ENCODE data around the gene RPS2. TPM values are rescaled to one million over a fixed set of nuclear protein-coding genes. Genes with fewer than 3 reads are reported as not detected.
A peak's percentile ranks its signal among the peaks of the same experiment; 100 is the strongest.

Gene RPS2
- total and polyA plus RNA-seq, 2 donors from 2014 or later, result 1,550 to 2,018 TPM

DNA sequence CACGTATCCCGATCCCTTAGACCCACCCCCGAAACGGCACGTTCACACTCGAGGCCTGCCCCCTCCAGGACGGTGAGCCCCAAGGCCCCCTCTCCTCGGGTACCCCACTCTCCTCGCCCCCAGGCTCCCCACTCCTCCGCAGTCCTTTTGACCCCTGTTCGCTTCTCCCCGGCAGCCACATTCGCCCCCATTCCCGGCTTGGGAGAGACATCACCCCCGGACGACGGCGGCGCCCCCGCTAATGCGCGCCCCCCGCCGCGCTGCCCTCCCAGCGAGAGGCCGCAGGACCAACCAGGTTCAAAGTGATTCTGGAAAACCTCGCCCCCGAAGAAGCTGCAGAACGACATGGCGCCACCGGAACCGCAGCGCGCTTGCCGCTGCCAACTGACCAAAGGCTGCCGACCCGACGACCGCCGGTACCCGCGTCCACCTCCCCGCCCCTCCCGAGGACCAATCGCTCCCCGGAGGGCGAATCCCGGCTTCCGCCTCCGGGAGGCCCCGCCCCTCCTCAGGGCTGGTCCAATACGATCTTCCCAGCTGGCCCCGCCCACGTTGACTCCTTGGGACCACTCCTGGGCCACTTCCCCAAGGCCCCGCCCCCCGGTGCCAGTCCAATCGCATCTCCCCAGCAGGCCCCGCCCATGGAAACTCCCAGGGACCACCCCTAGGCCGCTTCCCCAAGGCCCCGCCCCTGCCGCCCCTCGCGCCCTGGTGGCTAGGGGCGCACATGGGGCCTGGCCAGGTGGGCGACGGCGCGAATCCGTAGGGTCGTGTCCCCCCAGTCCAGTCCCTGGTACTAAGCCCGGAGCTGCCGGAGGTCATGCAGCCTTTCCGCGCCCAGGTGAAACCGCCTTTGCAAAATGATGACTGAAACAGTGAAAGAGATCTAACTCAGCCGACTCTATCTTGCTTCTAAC is 21.6 kb downstream of the RPS2 start, which contains the start of gene MSRB1:
MSRB1 (minus strand) TSS at position 390 of the 917 bp plus-strand sequence; CDS start at position 347, 43 bp downstream.
- H3K27ac ChIP-seq (ENCODE audit: low read depth in 2 of 2, low read length in 2 of 2), result peak within 1 kb of the TSS; percentile 76 to 81
- H3K4me1 ChIP-seq (ENCODE audit: control insufficient read depth in 2 of 3, insufficient read depth in 2 of 3, low read depth in 1 of 3, low read length in 3 of 3), result peaks cover 0 to 10% (median 0%) of the 10 kb centered on the region in 3 donors
- no peak for TF ChIP-seq CTCF (IDR thresholded peaks at IDR 0.05; ENCODE audit: borderline replicate concordance, extremely low read depth, insufficient read depth)
- FAIRE-seq, result peak; percentile 94
- H3K9me3 ChIP-seq (ENCODE audit: control insufficient read depth in 2 of 3, insufficient read depth in 1 of 3, low read length in 3 of 3), result no peaks in the 10 kb centered on the region
- DNase-seq, result peak; percentile 100
- H3K27me3 ChIP-seq (ENCODE audit: control insufficient read depth, insufficient read depth, low read length), result no peaks in the 10 kb centered on the region
- H3K4me3 ChIP-seq (ENCODE audit: low read length in 3 of 3), result peak within 1 kb of the TSS; percentile 61 to 86 (median 71)
- H3K9ac ChIP-seq (ENCODE audit: low read length in 3 of 3), result peak within 1 kb of the TSS; percentile 33 to 74 (median 63)
- intact Hi-C loops (cut with DNase I), result no loop called here
- H3K36me3 ChIP-seq (ENCODE audit: control insufficient read depth in 2 of 3, insufficient read depth in 3 of 3, low read length in 3 of 3), result peaks cover 0 to 7% (median 3%) of the 10 kb centered on the region in 3 donors

DNA sequence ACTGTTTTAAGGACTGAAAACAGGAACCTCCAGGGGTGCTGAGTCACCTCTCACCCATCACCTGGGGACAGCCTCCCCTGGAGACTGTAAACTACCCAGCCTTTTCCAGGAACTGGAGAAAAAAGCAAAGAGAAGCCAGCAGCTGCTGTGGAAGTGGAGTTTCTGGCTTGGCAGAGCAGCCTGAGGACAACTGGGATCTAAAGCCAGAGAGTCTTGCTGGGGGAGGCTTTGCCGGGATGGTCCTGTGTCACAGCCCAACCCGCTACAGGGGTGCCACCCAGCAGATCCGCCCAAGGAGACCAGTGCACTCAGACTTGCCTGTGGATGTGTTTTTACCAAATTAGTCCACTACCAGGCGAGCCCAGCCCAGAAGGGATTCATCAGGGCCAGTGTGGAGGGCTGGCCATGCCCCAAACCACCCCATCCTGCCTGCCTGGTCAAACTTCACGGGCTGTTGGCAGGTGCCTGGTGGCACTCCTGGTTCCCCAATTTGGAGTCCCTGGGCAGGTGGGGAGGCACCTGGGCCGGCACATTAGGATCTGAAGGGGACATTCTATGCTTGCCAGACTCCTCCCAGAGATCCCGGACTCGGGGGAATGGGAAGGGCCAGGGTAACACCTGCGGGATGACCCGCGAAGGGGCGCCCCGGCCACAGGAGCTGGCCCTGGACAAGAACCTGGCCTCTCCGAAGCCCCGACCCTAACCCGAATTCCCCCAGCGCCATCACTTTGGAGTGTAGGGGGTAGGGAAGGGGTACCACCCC is 22.4 kb downstream of the RPS2 start:
- DNase-seq (no peak), FAIRE-seq (no peak)
- peaks cover 0 to 9% (median 6%) of the 10 kb centered on the region in 3 donors for H3K36me3 ChIP-seq (ENCODE audit: control insufficient read depth in 2 of 3, insufficient read depth in 3 of 3, low read length in 3 of 3)
- peaks cover 0 to 10% (median 0%) of the 10 kb centered on the region in 3 donors for H3K4me1 ChIP-seq (ENCODE audit: control insufficient read depth in 2 of 3, insufficient read depth in 2 of 3, low read depth in 1 of 3, low read length in 3 of 3)
- peak overlapping the region; percentile 33 to 74 (median 63) for H3K9ac ChIP-seq (ENCODE audit: low read length in 3 of 3)
- H3K27ac ChIP-seq (ENCODE audit: low read depth in 2 of 2, low read length in 2 of 2), result peak overlapping the region; percentile 76 to 81
- no peaks in the 10 kb centered on the region for H3K27me3 ChIP-seq (ENCODE audit: control insufficient read depth, insufficient read depth, low read length)
- H3K9me3 ChIP-seq (ENCODE audit: control insufficient read depth in 2 of 3, insufficient read depth in 1 of 3, low read length in 3 of 3), result no peaks in the 10 kb centered on the region
- H3K4me3 ChIP-seq (ENCODE audit: low read length in 3 of 3), result peak overlapping the region; percentile 61 to 86 (median 71)
- no peak for TF ChIP-seq CTCF (IDR thresholded peaks at IDR 0.05; ENCODE audit: borderline replicate concordance, extremely low read depth, insufficient read depth)
- intact Hi-C loops (cut with DNase I), result no loop called here

- peak; percentile 23 for TF ChIP-seq CTCF (IDR thresholded peaks at IDR 0.05; ENCODE audit: borderline replicate concordance, extremely low read depth, insufficient read depth)
- H3K4me3 ChIP-seq (ENCODE audit: low read length in 3 of 3), result peak overlapping the region in 2 of 3 donors; percentile 71 to 86
- DNase-seq (peak in 1 of 5 donors; percentile 53), FAIRE-seq (no peak)
- intact Hi-C loops (cut with DNase I), result no loop called here
- H3K9ac ChIP-seq (ENCODE audit: low read length in 3 of 3), result peak overlapping the region in 1 of 3 donors; percentile 74
- H3K4me1 ChIP-seq (ENCODE audit: control insufficient read depth in 2 of 3, insufficient read depth in 2 of 3, low read depth in 1 of 3, low read length in 3 of 3), result peaks cover 0 to 10% (median 0%) of the 10 kb centered on the region in 3 donors
- H3K27me3 ChIP-seq (ENCODE audit: control insufficient read depth, insufficient read depth, low read length), result no peaks in the 10 kb centered on the region
- no peaks in the 10 kb centered on the region for H3K9me3 ChIP-seq (ENCODE audit: control insufficient read depth in 2 of 3, insufficient read depth in 1 of 3, low read length in 3 of 3)
- H3K27ac ChIP-seq (ENCODE audit: low read depth in 2 of 2, low read length in 2 of 2), result peak overlapping the region; percentile 54 to 57
- H3K36me3 ChIP-seq (ENCODE audit: control insufficient read depth in 2 of 3, insufficient read depth in 3 of 3, low read length in 3 of 3), result peaks cover 0 to 9% (median 6%) of the 10 kb centered on the region in 3 donors
These were observed 23.2 kb downstream of the RPS2 start for GRCh38 chr16:1941162-1942046.

Data from kidney (tissue), 14 donors.